HG03095 (cell line): ENCODE data around the gene PCGF3.
"Not testable (repeated sequence)": the region's sequence is repeated elsewhere in the genome, so short reads cannot be mapped to it uniquely, and the experiment has no call there.

Source experiments
- ATAC-seq: cut with Tn5 transposase; IDR thresholded peaks from one replicate; pipeline ENCODE4 v1.9.1; 2021; ENCODE audit warnings: moderate library complexity; ENCODE audit not compliant: unreplicated experiment

PCGF3 gene

GRCh38 chr4:793941-794621, 88.4 kb downstream of the PCGF3 start:
- ATAC-seq, result no peak

DNA sequence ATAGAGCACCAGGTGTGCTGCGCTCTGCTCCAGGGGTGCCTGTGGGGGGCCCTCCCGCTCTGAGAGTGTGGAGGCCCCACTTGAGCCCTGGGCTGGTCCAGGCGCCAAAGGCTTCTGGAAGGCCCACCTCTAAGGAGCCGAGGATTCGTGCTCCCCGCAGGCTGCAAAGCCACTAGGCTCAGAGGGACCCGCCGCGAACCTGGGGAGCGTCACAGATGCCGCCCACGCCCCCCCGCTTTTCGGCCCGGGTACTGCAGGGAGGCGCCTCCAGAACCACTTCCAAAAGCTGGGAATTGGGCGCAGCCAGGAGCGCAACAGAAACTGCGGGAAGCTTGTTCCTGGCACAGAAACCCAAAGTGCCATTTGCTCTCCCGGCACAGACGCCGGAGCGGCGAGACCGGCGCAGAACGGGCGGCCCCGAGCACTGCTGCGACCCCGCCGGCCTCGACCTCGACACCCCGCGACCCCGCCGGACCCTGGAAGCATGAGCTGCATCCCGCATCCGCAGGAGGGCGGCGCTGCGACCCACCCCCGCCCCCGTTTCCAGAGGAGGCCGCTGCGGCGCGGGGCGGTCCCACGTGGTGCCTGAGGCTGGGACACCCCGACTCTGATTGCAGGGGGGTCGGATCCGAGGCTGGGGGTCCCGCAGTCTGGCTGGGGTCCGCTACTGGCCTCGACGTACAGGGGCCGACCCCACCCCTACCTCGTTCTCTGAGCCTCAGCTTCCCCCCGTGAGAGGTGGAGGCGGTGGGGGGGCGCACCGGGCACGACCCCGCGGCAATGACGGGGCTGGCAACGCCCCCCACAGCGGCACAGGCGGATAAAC, 89.5 kb downstream of the PCGF3 start:
- no peak for ATAC-seq

DNA sequence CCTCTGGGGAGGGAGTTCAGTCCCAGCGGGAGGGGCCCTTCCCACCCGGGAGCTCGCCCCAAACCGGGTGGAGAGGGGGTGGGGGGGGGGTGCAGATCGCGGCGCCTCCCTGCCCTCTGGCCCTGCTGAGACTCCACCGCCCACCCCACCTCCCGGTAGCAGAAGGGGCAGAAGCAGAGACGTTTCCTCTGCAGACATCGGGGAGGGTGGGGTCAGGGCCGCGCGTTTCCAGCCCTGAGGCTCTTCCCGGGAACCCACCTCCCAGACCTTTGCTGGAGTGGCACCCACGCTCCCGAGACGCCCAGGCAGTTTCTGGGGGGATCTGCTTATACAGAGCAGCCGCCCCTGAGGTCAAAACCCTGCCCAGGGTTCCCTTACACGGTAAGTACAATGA, 90.1 kb downstream of the PCGF3 start:
- ATAC-seq, result no peak

DNA sequence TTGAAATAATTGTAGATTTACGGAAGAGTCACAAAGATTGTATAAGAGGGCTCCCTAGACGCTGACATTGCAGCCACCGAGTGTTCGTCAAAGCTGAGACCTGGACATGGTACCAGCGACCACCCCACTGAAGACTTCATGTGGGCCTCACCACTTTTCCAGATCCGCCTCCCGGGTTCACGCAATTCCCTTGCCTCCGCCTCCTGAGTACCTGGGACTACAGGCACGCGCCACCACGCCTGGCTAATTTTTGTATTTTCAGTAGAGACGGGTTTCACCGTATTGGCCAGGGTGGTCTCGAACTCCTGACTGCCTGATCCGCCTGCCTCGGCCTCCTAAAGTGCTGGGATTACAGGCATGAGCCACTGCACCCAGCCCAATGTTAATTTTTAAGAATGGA, 90.6 kb downstream of the PCGF3 start:
- ATAC-seq, result no peak

DNA sequence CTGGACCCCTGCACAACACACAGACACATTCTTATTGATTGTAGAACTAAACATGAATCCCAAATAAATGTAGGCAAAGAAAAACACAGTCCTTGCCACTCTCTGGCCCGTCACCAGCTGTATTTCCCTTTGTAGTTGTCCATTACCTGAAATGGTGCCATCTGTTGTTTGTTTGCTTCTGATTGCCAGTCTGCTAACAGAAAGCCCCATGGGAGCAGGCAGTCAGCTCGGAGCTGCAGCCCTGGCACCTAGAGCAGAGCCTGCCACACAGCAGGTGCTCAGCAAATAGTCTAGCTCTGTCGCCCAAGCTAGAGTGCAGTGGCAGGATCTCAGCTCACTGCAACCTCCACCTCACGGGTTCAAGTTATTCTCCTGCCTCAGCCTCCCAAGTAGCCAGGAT, 91.4 kb downstream of the PCGF3 start:
- ATAC-seq, result no peak

DNA sequence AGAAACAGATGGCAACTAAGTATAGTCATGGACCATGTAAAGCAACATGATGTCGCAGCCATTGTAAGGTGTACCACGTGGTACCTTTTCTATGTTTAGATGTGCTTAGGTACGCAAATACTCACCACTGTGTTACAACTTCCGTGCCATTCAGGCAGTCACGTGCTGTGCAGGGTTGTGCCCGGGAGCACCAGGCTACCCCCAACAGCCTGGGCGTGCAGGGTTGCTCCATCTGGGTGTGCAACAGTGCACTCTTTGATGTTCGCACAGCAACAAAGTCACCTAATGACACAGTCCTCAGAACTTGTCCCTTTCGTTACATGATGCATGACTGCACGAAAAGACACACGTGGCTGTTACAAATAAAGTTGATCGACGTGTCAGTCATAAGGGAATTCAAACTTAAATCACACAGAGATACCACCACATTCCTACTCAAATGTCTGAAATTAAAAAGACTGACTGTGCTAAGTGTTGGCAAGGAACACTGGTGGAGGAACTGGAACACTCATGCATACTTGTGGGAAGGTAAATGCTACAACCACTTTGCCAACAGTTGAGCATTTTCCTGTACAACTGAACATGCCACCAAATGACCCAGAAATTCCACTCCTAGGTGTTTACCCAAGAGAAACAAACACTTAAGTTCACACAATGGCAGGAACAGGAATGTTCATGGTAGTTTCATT, 95.9 kb downstream of the PCGF3 start:
- no peak for ATAC-seq

DNA sequence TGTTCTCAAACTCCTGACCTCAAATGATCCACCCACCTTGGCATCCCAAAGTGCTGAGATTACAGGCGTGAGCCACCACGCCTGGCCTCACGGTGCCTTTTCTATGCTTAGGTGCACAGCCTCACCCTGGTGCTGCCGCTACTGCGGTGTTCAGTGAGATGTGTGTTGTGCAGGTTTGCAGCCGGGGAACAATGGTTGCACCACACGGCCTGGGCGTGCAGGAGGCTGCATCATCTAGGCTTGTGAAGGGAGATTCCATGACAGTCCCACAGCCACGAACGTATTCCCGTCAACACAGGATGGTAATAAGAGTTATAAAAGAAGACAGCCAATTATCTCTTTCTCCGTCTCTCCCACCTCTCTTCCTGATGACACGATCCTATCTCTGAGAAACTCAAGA, 98.3 kb downstream of the PCGF3 start:
- no peak for ATAC-seq

DNA sequence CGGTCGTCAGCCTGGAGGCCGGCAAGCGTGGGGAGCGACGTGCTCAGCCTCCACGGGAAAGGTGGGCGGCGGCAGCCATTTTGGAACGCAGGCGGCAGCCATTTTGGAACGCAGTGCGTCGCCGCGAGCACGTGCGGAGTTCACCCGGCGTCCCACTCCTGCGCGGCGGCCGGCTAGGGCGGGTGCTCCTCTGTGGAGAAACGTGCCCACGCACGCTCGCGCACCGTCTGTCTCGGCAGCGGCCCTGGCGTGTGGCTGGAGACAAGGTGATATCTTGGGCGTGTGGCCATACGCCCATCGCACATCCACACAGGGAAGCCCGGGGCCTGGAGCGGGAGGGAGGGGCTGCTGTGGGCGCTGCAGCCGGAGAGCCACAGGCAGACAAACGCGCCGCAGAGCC, 99.2 kb downstream of the PCGF3 start:
- ATAC-seq, result no peak

GRCh38 chr4:806979-807378, 101.3 kb downstream of the PCGF3 start:
- ATAC-seq, result not testable (repeated sequence)

- ATAC-seq, result no peak
Observed at GRCh38 chr4:807792-808191, 102.2 kb downstream of the PCGF3 start.

DNA sequence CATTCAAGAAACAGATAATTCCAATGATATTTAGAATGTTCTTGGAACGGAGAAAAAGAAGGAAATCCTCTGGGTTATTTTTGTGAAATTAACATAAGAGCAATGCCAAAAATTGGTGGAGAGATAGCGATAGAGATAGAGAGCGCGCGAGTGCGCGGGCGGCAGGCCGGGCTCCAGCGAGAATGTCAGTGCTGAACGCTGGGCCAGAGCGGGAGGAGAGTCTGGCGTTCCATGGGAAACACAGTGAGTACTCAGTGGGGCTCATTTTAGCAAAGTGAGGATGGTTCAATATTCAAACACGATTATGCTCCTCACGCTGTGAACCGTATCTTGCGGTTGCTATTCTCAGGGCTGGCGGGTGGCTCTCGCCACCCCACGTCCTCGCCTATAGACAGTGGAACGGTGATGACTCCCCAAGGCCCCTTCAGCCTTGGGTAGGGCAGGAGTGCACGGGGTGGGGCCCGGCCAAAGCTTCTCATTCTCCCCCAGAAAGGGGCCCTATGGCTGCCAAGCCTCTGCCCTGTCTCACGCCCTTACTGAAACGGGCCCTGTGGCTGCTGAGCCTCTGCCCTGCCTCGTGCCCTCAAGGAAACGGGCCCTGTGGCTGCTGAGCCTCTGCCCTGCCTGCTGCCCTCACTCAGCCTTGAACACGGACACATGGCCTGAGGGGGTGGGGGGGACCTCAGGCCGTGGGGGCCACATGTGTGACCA, 103.4 kb downstream of the PCGF3 start:
- no peak for ATAC-seq

- no peak for ATAC-seq
Observed at GRCh38 chr4:813900-814299, 108.3 kb downstream of the PCGF3 start.

DNA sequence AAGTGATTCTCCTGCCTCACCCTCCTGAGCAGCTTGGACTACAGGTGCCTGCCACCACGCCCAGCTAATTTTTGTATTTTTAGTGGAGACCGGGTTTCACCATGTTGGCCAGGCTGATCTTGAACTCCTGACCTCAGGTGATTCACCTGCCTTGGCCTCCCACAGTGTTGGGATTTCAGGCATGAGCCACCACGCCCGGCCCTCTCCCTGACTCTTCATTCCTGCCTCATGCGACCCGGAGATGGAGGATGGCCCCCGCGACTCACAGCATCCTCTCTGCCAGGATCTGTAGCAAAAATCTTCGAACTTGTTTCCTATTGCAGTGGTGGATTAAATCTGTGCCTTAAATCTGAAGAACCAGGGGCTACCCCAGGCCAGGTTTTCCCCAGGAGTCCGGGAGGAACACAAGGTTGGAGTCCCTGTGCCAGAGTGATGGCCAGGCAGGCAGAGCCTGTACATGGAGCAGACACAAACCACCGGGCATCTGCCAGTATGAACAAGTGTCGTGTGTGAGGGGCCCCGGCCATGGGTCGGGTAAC, 108.7 kb downstream of the PCGF3 start:
- ATAC-seq, result no peak

DNA sequence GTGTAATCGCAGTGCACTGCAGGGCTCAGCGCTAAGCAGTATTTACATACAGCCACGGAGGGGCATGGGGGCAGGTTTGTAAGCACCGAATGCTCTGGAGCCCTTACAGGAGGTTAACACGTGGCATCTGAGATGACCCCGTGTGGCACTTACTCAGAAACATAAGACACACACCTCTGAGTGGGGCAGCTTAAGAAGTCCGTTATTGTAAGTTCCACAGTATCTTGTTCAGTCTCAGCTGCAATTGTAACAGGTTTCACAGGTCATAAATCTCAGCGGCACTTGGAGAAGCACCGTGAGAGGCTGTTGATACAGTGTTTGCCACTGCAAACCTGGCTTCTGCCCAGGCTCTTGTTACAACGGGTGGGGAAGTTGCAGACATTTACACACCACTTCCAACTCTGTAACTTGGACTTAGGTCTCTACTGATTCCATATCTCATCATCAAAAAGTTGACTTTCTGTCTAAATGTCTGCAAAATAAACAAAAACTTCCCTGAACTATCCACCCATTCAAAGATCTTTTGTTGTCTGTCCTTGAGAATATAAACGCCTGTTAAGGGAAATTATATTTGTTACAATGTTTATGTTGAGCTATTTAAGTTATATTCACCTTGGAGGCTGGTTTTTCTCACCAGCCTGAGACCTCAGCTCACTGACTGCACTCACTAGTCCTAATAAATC, 110.0 kb downstream of the PCGF3 start:
- no peak for ATAC-seq

GRCh38 chr4:818106-818921, 112.7 kb downstream of the PCGF3 start:
- no peak for ATAC-seq

DNA sequence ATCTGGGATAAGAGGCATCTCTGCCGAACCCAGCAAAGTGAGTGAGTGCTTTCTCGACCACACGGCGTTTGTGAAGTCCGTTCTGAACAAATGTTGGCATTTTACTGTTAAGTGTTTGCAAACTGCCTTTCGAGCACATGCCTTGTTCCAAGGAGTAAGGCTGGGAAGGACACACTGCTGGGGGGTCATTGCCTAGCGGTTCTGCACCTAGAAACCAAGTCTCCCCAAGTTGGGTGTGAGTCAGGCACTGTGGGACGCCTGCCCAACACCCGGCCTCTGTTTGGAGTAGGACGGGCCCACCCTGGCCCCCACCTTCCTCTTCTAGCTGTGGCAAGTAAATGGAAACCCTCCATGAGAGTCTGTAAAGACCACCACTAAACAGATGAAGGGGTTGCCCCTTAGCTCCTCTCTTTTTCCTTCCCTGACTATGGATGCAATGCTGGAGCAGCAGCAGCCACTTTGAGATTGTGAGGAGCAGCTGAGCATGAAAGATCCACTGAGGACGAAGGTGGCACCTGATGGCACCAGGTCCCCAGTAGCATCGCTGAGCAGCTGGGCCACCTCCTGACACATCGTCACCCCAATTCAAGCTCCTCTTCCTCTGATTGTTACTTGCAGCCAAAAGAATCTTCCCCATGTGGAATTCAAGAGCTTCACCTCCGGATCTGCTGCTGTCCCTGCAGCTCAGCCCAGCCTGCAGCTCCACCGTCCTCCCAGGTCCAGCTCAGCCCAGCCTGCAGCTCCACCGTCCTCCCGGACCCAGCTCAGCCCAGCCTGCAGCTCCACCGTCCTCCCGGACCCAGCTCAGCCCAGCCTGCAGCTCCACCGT, 114.0 kb downstream of the PCGF3 start:
- no peak for ATAC-seq
